Neural crest cell (in vitro differentiated cells): ENCODE measurements around the gene CFAP61. TPM values are rescaled to one million over a fixed set of nuclear protein-coding genes. Genes with fewer than 3 reads are reported as not detected.
A peak's percentile ranks its signal among the peaks of the same experiment; 100 is the strongest.

Experiments
- DNase-seq: peaks from one replicate; pipeline ENCODE4 v3.0.0; 2021; ENCODE audit warnings: low read depth, mixed read lengths, low spot score
- H3K27ac Mint-ChIP-seq: one replicate; pipeline ENCODE4 v1.8.0; 2021; ENCODE audit warnings: mild to moderate bottlenecking, mixed read lengths; ENCODE audit not compliant: unreplicated experiment
- H3K27me3 Mint-ChIP-seq: 2 replicates; pipeline ENCODE4 v1.8.0; 2021; ENCODE audit warnings: low read depth, mild to moderate bottlenecking, mixed read lengths
- H3K36me3 Mint-ChIP-seq: 2 replicates; pipeline ENCODE4 v1.8.0; 2021; ENCODE audit warnings: low read depth, mild to moderate bottlenecking, mixed read lengths
- H3K4me1 Mint-ChIP-seq: 2 replicates; pipeline ENCODE4 v1.8.0; 2021; ENCODE audit warnings: mixed read lengths
- H3K4me3 Mint-ChIP-seq: one replicate; pipeline ENCODE4 v1.8.0; 2021; ENCODE audit warnings: mild to moderate bottlenecking, mixed read lengths
- H3K9me3 Mint-ChIP-seq: 2 replicates; pipeline ENCODE4 v1.8.0; 2021; ENCODE audit warnings: mixed read lengths
- CTCF ChIP-seq: fragments of 200-600 bp; sonication (generic); conservative IDR thresholded peaks from 2 replicates; pipeline ENCODE4 v1.5.0; 2021; ENCODE audit warnings: antibody characterized with exemption, mild to moderate bottlenecking
- total RNA-seq: library from RNA; stranded (reverse); gene quantifications from 2 replicates; pipeline ENCODE4 v1.2.1, GENCODE V29; 2021

The CFAP61 gene
- total RNA-seq, 1 donor from 2014 or later: 1.9 TPM

- no peaks in the 10 kb centered on the region for H3K4me1 Mint-ChIP-seq
- H3K27me3 Mint-ChIP-seq: peaks cover 2% of the 10 kb centered on the region
- peaks cover 12% of the 10 kb centered on the region for H3K9me3 Mint-ChIP-seq
- no peak overlapping the region for H3K4me3 Mint-ChIP-seq
- H3K27ac Mint-ChIP-seq: no peak overlapping the region
- no peak for DNase-seq
- no peak for TF ChIP-seq CTCF
- peaks cover 8% of the 10 kb centered on the region for H3K36me3 Mint-ChIP-seq
These were observed 121.9 kb downstream of the CFAP61 start for GRCh38 chr20:20174089-20174835.

DNA sequence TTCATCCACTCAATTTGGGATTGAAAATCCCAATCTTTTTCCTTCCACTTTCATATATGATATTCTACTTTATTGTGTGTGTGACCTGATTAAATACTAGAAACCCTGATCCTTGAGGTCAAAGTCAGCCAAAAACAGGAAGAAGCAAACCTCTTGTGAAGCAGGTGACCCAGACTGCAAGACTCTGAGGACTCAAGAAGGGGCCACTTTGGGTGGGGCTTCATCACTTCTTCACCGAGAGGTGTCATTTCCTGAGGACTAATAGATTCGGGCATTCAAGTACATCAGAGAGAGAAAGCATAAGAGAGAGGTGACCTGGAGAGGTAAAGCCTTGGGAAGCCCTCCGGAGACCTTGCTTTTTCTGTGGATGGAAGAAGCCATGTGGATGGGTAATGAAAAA is 129.0 kb downstream of the CFAP61 start:
- no peak overlapping the region for H3K27ac Mint-ChIP-seq
- H3K36me3 Mint-ChIP-seq: peaks cover 4% of the 10 kb centered on the region
- H3K4me1 Mint-ChIP-seq: no peaks in the 10 kb centered on the region
- peaks cover 11% of the 10 kb centered on the region for H3K9me3 Mint-ChIP-seq
- no peak overlapping the region for H3K4me3 Mint-ChIP-seq
- DNase-seq: no peak
- peaks cover 5% of the 10 kb centered on the region for H3K27me3 Mint-ChIP-seq
- TF ChIP-seq CTCF: no peak

GRCh38 chr20:20184149-20184548 is 131.8 kb downstream of the CFAP61 start:
- H3K36me3 Mint-ChIP-seq: peaks cover 4% of the 10 kb centered on the region

GRCh38 chr20:20184706-20185105 is 132.4 kb downstream of the CFAP61 start:
- H3K4me1 Mint-ChIP-seq: no peaks in the 10 kb centered on the region
- H3K27ac Mint-ChIP-seq: no peak overlapping the region
- no peak for DNase-seq
- H3K9me3 Mint-ChIP-seq: peaks cover 7% of the 10 kb centered on the region
- peaks cover 3% of the 10 kb centered on the region for H3K27me3 Mint-ChIP-seq
- no peak overlapping the region for H3K4me3 Mint-ChIP-seq
- no peaks in the 10 kb centered on the region for H3K36me3 Mint-ChIP-seq
- TF ChIP-seq CTCF: no peak

More at GRCh38 chr20:20184149-20184548, 131.8 kb downstream of the CFAP61 start:
- H3K4me3 Mint-ChIP-seq: no peak overlapping the region
- H3K27ac Mint-ChIP-seq: no peak overlapping the region
- no peak for DNase-seq
- peak; percentile 38 for TF ChIP-seq CTCF
- H3K4me1 Mint-ChIP-seq: no peaks in the 10 kb centered on the region
- H3K9me3 Mint-ChIP-seq: peaks cover 11% of the 10 kb centered on the region
- H3K27me3 Mint-ChIP-seq: peaks cover 3% of the 10 kb centered on the region

- H3K4me3 Mint-ChIP-seq: no peak overlapping the region
- no peak overlapping the region for H3K27ac Mint-ChIP-seq
- H3K4me1 Mint-ChIP-seq: no peaks in the 10 kb centered on the region
- H3K36me3 Mint-ChIP-seq: no peaks in the 10 kb centered on the region
- no peak for DNase-seq
- H3K9me3 Mint-ChIP-seq: no peaks in the 10 kb centered on the region
- H3K27me3 Mint-ChIP-seq: peaks cover 6% of the 10 kb centered on the region
- no peak for TF ChIP-seq CTCF
These were observed 136.3 kb downstream of the CFAP61 start for GRCh38 chr20:20188647-20189046.
